H9 (cell line): ENCODE data around the gene IL1RAPL1. TPM values are rescaled to one million over a fixed set of nuclear protein-coding genes. Genes with fewer than 3 reads are reported as not detected.

Source experiments
- DNase-seq: peaks from one replicate; pipeline ENCODE4 v3.0.0-alpha.2; 2017
- H2AFZ ChIP-seq: one replicate; pipeline ENCODE4 v1.6.1; 2013; ENCODE audit warnings: mild to moderate bottlenecking, low read length, control low read depth, moderate library complexity
- H2AK5ac ChIP-seq: 2 replicates; pipeline ENCODE4 v1.6.1; 2013; ENCODE audit warnings: low read length, control low read depth, mixed read lengths; ENCODE audit not compliant: insufficient read length
- H2BK120ac ChIP-seq: one replicate; pipeline ENCODE4 v1.6.1; 2013; ENCODE audit warnings: low read depth, mild to moderate bottlenecking, low read length, control low read depth, inconsistent platforms; ENCODE audit not compliant: poor library complexity, severe bottlenecking
- H2BK12ac ChIP-seq: 2 replicates; pipeline ENCODE4 v1.6.1; 2013; ENCODE audit warnings: low read length, control low read depth, mixed read lengths, low read depth; ENCODE audit not compliant: insufficient read length
- H2BK15ac ChIP-seq: 2 replicates; pipeline ENCODE4 v1.6.1; 2013; ENCODE audit warnings: low read depth, low read length, control low read depth
- H2BK20ac ChIP-seq: one replicate; pipeline ENCODE4 v1.6.1; 2013; ENCODE audit warnings: low read depth, mild to moderate bottlenecking, low read length, control low read depth, inconsistent platforms; ENCODE audit not compliant: poor library complexity, severe bottlenecking
- H2BK5ac ChIP-seq: 2 replicates; pipeline ENCODE4 v1.6.1; 2013; ENCODE audit warnings: low read length, control low read depth, mixed read lengths; ENCODE audit not compliant: insufficient read length
- H3K14ac ChIP-seq: 2 replicates; pipeline ENCODE4 v1.6.1; 2013; ENCODE audit warnings: low read length, control low read depth; ENCODE audit not compliant: insufficient read depth
- H3K18ac ChIP-seq: 2 replicates; pipeline ENCODE4 v1.6.1; 2013; ENCODE audit warnings: low read depth, mild to moderate bottlenecking, mixed read lengths, low read length, control low read depth; ENCODE audit not compliant: insufficient read length
- H3K23ac ChIP-seq: 2 replicates; pipeline ENCODE4 v1.6.1; 2013; ENCODE audit warnings: low read length, control low read depth, mixed read lengths, low read depth; ENCODE audit not compliant: insufficient read length
- H3K23me2 ChIP-seq: 2 replicates; pipeline ENCODE4 v1.6.1; 2013; ENCODE audit warnings: low read depth, mild to moderate bottlenecking, mixed read lengths, low read length, control low read depth; ENCODE audit not compliant: insufficient read length, poor library complexity, severe bottlenecking
- H3K27ac ChIP-seq: 2 replicates; pipeline ENCODE4 v1.5.1; 2013; ENCODE audit warnings: low read length, control low read depth, mixed read lengths, low read depth; ENCODE audit not compliant: insufficient read length
- H3K27me3 ChIP-seq: 2 replicates; pipeline ENCODE4 v1.6.1; 2013; ENCODE audit warnings: low read length, control low read depth, inconsistent platforms; ENCODE audit not compliant: insufficient read depth
- H3K4ac ChIP-seq: 2 replicates; pipeline ENCODE4 v1.6.1; 2013; ENCODE audit warnings: low read depth, mild to moderate bottlenecking, control low read depth, inconsistent platforms, low read length, moderate library complexity
- H3K4me1 ChIP-seq: 2 replicates; pipeline ENCODE4 v1.6.1; 2013; ENCODE audit warnings: low read length, control low read depth, inconsistent platforms; ENCODE audit not compliant: insufficient read depth
- H3K4me2 ChIP-seq: 2 replicates; pipeline ENCODE4 v1.6.1; 2013; ENCODE audit warnings: low read length, control low read depth, mixed read lengths; ENCODE audit not compliant: insufficient read length, insufficient read depth
- H3K56ac ChIP-seq: 2 replicates; pipeline ENCODE4 v1.6.1; 2013; ENCODE audit warnings: low read depth, mild to moderate bottlenecking, mixed read lengths, low read length, control low read depth; ENCODE audit not compliant: insufficient read length
- H3K79me1 ChIP-seq: 2 replicates; pipeline ENCODE4 v1.6.1; 2013; ENCODE audit warnings: low read depth, mild to moderate bottlenecking, moderate library complexity, low read length, control low read depth, inconsistent platforms; ENCODE audit not compliant: insufficient read depth, poor library complexity, severe bottlenecking
- H3K79me2 ChIP-seq: 2 replicates; pipeline ENCODE4 v1.6.1; 2013; ENCODE audit warnings: low read length, control low read depth, inconsistent platforms; ENCODE audit not compliant: insufficient read depth
- H3K9ac ChIP-seq: 2 replicates; pipeline ENCODE4 v1.6.1; 2013; ENCODE audit warnings: low read length, control low read depth, mixed read lengths; ENCODE audit not compliant: insufficient read length; ENCODE audit errors: extremely low read depth
- H3K9me3 ChIP-seq: one replicate; pipeline ENCODE4 v1.6.1; 2013; ENCODE audit warnings: low read depth, low read length, inconsistent platforms; ENCODE audit not compliant: control insufficient read depth
- H3T11ph ChIP-seq: one replicate; pipeline ENCODE4 v1.6.1; 2013; ENCODE audit warnings: mild to moderate bottlenecking, low read length, control low read depth, inconsistent platforms
- H4K20me1 ChIP-seq: one replicate; pipeline ENCODE4 v1.6.1; 2013; ENCODE audit not compliant: control insufficient read depth, insufficient read length, insufficient read depth
- H4K5ac ChIP-seq: 2 replicates; pipeline ENCODE4 v1.6.1; 2013; ENCODE audit warnings: low read depth, mild to moderate bottlenecking, mixed read lengths, low read length, control low read depth; ENCODE audit not compliant: insufficient read length
- H4K8ac ChIP-seq: replicated peaks from 2 replicates; pipeline ENCODE4 v1.6.1; 2013; ENCODE audit warnings: low read length, control low read depth, mixed read lengths, low read depth; ENCODE audit not compliant: insufficient read length
- H4K91ac ChIP-seq: 2 replicates; pipeline ENCODE4 v1.6.1; 2013; ENCODE audit warnings: low read depth, mild to moderate bottlenecking, moderate library complexity, mixed read lengths, low read length, control low read depth; ENCODE audit not compliant: insufficient read length
- H3K27ac Mint-ChIP-seq, 3 experiments: 2 replicates in 2 of 3; 3 replicates in 1 of 3; pipeline ENCODE4 v1.8.0; 2020 to 2021; ENCODE audit warnings: mixed read lengths in 3 of 3, mild to moderate bottlenecking in 1 of 3, moderate library complexity in 1 of 3
- H3K27me3 Mint-ChIP-seq: 2 replicates; pipeline ENCODE4 v1.8.0; 2021; ENCODE audit warnings: low read depth, mild to moderate bottlenecking, moderate library complexity, mixed read lengths
- H3K36me3 Mint-ChIP-seq, 3 experiments: 2 replicates in 2 of 3; 3 replicates in 1 of 3; pipeline ENCODE4 v1.8.0; 2020 to 2021; ENCODE audit warnings: low read depth in 3 of 3, mixed read lengths in 3 of 3; ENCODE audit not compliant: insufficient read depth in 1 of 3
- H3K4me1 Mint-ChIP-seq, 2 experiments: 2 replicates each; pipeline ENCODE4 v1.8.0; 2020; ENCODE audit warnings: mixed read lengths in 2 of 2
- H3K4me3 Mint-ChIP-seq, 2 experiments: 2 replicates in 1 of 2; 3 replicates in 1 of 2; pipeline ENCODE4 v1.8.0; 2020 to 2021; ENCODE audit warnings: mild to moderate bottlenecking in 2 of 2, mixed read lengths in 2 of 2, moderate library complexity in 1 of 2
- H3K9me3 Mint-ChIP-seq, 2 experiments: 2 replicates in 1 of 2; 3 replicates in 1 of 2; pipeline ENCODE4 v1.8.0; 2020; ENCODE audit warnings: mild to moderate bottlenecking in 2 of 2, mixed read lengths in 2 of 2, moderate library complexity in 1 of 2
- CTCF ChIP-seq: fragments of 200-600 bp; sonication (generic); conservative IDR thresholded peaks from 3 replicates; pipeline ENCODE4 v1.8.0; 2021; ENCODE audit warnings: antibody characterized with exemption, mild to moderate bottlenecking
- WGBS: extraction: QIAGEN DNeasy Blood & Tissue Kit; methylation state at CpG from one replicate; pipeline ENCODE4 v1.1.7; 2013; ENCODE audit warnings: missing lambda C conversion rate, low lambda C conversion rate, mixed read lengths; ENCODE audit not compliant: insufficient read length; ENCODE audit errors: extremely low coverage; 5-methylcytosine and 5-hydroxymethylcytosine counted together
- total RNA-seq: library from RNA; stranded (reverse); gene quantifications from 2 replicates; pipeline ENCODE4 v1.2.1, GENCODE V29; 2021

The IL1RAPL1 gene
- total RNA-seq, 1 experiment from 2014 or later, result 0.31 TPM

- no peaks in the 10 kb centered on the region for H3K9me3 ChIP-seq
- no peak overlapping the region for H3K4ac ChIP-seq
- TF ChIP-seq CTCF, result no peak
- peaks cover 17% of the 10 kb centered on the region; the same call in 1 of the 2 replicates for H3K27me3 ChIP-seq
- no peak overlapping the region for H3K18ac ChIP-seq
- no peak overlapping the region for H3T11ph ChIP-seq
- no peak overlapping the region for H2BK15ac ChIP-seq
- no peak overlapping the region for H4K91ac ChIP-seq
- no peak overlapping the region for H2AFZ ChIP-seq
- no peak overlapping the region for H3K23ac ChIP-seq
- no peak overlapping the region for H2BK20ac ChIP-seq
- H2BK12ac ChIP-seq, result no peak overlapping the region
- Mint-ChIP-seq H3K36me3 (no peaks in the 10 kb centered on the region; a peak in 2 of 7 replicates), H3K27me3 (peaks cover 98% of the 10 kb centered on the region), H3K9me3 (peaks cover 6 to 48% of the 10 kb centered on the region in 2 experiments), H3K4me3 (no peak overlapping the region), H3K4me1 (peaks cover 33 to 51% of the 10 kb centered on the region in 2 experiments), H3K27ac (peak overlapping the region in 1 of 3 experiments; percentile 66; a peak in 1 of 7 replicates)
- no peaks in the 10 kb centered on the region for H3K23me2 ChIP-seq
- no peaks in the 10 kb centered on the region for H3K4me1 ChIP-seq
- no peak overlapping the region for H2BK120ac ChIP-seq
- no peak overlapping the region for H3K56ac ChIP-seq
- H2AK5ac ChIP-seq, result no peak overlapping the region
- no peak overlapping the region for H3K14ac ChIP-seq
- DNase-seq, result peak; percentile 53
- no peak overlapping the region for H3K27ac ChIP-seq
- no peak overlapping the region for H3K4me2 ChIP-seq
- H3K79me1 ChIP-seq, result no peaks in the 10 kb centered on the region
- no peak overlapping the region for H4K5ac ChIP-seq
- no peaks in the 10 kb centered on the region for H3K79me2 ChIP-seq
- no peak overlapping the region for H3K9ac ChIP-seq
- H4K8ac ChIP-seq, result no peak overlapping the region
- no peaks in the 10 kb centered on the region for H4K20me1 ChIP-seq
- no peak overlapping the region for H2BK5ac ChIP-seq
- WGBS, result no CpG with 5 or more reads among the region's 2 CpGs
Observed at GRCh38 chrX:28625223-28625622, 38.0 kb downstream of the IL1RAPL1 start.
